Measurements from ENCODE around the gene ACTL7A.

DNA sequence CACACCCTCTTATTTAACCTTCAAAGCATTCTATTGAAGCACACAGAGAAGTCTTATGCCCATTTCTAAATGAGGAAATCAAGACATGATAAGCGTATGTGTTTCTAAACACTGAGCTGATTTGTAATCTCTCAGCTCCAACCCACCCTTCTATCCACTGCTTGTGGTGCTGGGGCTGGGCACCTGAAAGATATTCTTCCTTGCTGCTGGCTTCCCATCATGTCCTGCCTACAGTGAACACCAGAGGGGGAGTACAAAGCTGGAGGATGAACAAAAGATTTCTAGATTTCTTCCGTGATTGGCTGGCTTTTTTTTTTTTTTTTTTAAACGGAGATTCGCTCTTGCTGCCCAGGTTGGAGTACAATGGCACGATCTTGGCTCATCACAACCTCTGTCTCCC lies 14.4 kb downstream of the ACTL7A start:
- TF ChIP-seq, protein P1, sequence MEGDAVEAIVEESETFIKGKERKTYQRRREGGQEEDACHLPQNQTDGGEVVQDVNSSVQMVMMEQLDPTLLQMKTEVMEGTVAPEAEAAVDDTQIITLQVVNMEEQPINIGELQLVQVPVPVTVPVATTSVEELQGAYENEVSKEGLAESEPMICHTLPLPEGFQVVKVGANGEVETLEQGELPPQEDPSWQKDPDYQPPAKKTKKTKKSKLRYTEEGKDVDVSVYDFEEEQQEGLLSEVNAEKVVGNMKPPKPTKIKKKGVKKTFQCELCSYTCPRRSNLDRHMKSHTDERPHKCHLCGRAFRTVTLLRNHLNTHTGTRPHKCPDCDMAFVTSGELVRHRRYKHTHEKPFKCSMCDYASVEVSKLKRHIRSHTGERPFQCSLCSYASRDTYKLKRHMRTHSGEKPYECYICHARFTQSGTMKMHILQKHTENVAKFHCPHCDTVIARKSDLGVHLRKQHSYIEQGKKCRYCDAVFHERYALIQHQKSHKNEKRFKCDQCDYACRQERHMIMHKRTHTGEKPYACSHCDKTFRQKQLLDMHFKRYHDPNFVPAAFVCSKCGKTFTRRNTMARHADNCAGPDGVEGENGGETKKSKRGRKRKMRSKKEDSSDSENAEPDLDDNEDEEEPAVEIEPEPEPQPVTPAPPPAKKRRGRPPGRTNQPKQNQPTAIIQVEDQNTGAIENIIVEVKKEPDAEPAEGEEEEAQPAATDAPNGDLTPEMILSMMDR (IDR thresholded peaks at IDR 0.05; ENCODE audit: borderline replicate concordance, extremely low read depth, low read length, poor library complexity, severe bottlenecking) = no peak
- TF ChIP-seq EZH2 (IDR thresholded peaks at IDR 0.05; ENCODE audit: borderline replicate concordance, low read depth, low read length, severe bottlenecking) = no peak
